NCI-H446 treated with DMSO at 0.1 percent for 48 hours (cell line): Measurements from ENCODE around the gene SPATS2.

Experiments used
- DNase-seq: peaks from one replicate; lab custom pipeline; 2025; lab: John Stamatoyannopoulos, UW

The SPATS2 gene

GRCh38 chr12:49335955-49336644 is 31.2 kb upstream of the SPATS2 start:
- no peak for DNase-seq

- peak; percentile 53 for DNase-seq
These were observed 30.3 kb upstream of the SPATS2 start, which contains the start of gene C1QL4 for GRCh38 chr12:49336645-49337584. Gene C1QL4 (minus strand): TSS chr12:49337188. CDS start chr12:49336477, 711 bp downstream.

- DNase-seq, result no peak
These were observed 28.3 kb upstream of the SPATS2 start for GRCh38 chr12:49338830-49339463.

- peak; percentile 39 for DNase-seq
These were observed 27.8 kb upstream of the SPATS2 start for GRCh38 chr12:49339464-49339861.

GRCh38 chr12:49340095-49340870 is 27.0 kb upstream of the SPATS2 start:
- DNase-seq, result no peak

- DNase-seq, result no peak
These were observed 26.1 kb upstream of the SPATS2 start for GRCh38 chr12:49340971-49341776.

GRCh38 chr12:49341777-49342065 is 25.5 kb upstream of the SPATS2 start:
- DNase-seq, result no peak

- DNase-seq, result no peak
These were observed 25.0 kb upstream of the SPATS2 start for GRCh38 chr12:49342066-49342913.

GRCh38 chr12:49342914-49343731 is 24.1 kb upstream of the SPATS2 start:
- DNase-seq, result no peak

- DNase-seq, result no peak
These were observed 22.7 kb upstream of the SPATS2 start for GRCh38 chr12:49344486-49345050.

GRCh38 chr12:49345051-49345824 is 22.0 kb upstream of the SPATS2 start:
- DNase-seq, result peak; percentile 67

GRCh38 chr12:49345825-49346658 is 21.2 kb upstream of the SPATS2 start:
- no peak for DNase-seq

- no peak for DNase-seq
These were observed 20.5 kb upstream of the SPATS2 start, which contains the start of gene DNAJC22 for GRCh38 chr12:49346659-49347310. Gene DNAJC22 (plus strand): TSS chr12:49346888. CDS start chr12:49348873, 1,985 bp downstream.

- peak; percentile 29 for DNase-seq
These were observed 19.7 kb upstream of the SPATS2 start for GRCh38 chr12:49347311-49348193.

- no peak for DNase-seq
These were observed 18.5 kb upstream of the SPATS2 start for GRCh38 chr12:49348781-49349180.

- no peak for DNase-seq
These were observed 18.0 kb upstream of the SPATS2 start for GRCh38 chr12:49349266-49349665.
